Activated CD8-positive, alpha-beta T cell treated with anti-CD3 and anti-CD28 coated beads, Interleukin-2, amount 10 ng/mL, durations not matched to agents 7 days and 5 days (primary cell): Measurements from ENCODE around the gene HYCC1. TPM values are rescaled to one million over a fixed set of nuclear protein-coding genes. Genes with fewer than 3 reads are reported as not detected.
"Not testable (repeated sequence)": the region's sequence is repeated elsewhere in the genome, so short reads cannot be mapped to it uniquely, and the experiment has no call there.

Experiments used
- ATAC-seq: fragments of 150-1000 bp; cut with Tn5 transposase; one replicate; pipeline ENCODE4 v1.10.0; 2021; ENCODE audit warnings: moderate library complexity
- CTCF ChIA-PET: fragments of 350-600 bp; sonication (Branson Sonifier 250); formaldehyde crosslinking; loops from one replicate; lab custom pipeline; 2021; ENCODE audit warnings: antibody characterized with exemption; lab: Charles Lee
- POLR2A ChIA-PET: fragments of 350-600 bp; sonication (Branson Sonifier 250); formaldehyde crosslinking; loops from one replicate; lab custom pipeline; 2021; ENCODE audit warnings: antibody characterized with exemption; lab: Charles Lee
- DNase-seq: peaks from one replicate; pipeline ENCODE4 v3.0.0-alpha.2; 2020
- H3K27ac Mint-ChIP-seq: one replicate; pipeline ENCODE4 v1.8.0; 2021; ENCODE audit warnings: mild to moderate bottlenecking, mixed read lengths
- H3K27me3 Mint-ChIP-seq: one replicate; pipeline ENCODE4 v1.8.0; 2021; ENCODE audit warnings: low read depth, mixed read lengths
- H3K36me3 Mint-ChIP-seq: one replicate; pipeline ENCODE4 v1.8.0; 2021; ENCODE audit warnings: low read depth, mixed read lengths
- H3K4me1 Mint-ChIP-seq: one replicate; pipeline ENCODE4 v1.8.0; 2021; ENCODE audit warnings: low read depth, mixed read lengths
- H3K4me3 Mint-ChIP-seq: one replicate; pipeline ENCODE4 v1.8.0; 2021; ENCODE audit warnings: mild to moderate bottlenecking, mixed read lengths
- H3K9me3 Mint-ChIP-seq: one replicate; pipeline ENCODE4 v1.8.0; 2022; ENCODE audit warnings: mixed read lengths; ENCODE audit not compliant: insufficient read depth
- total RNA-seq, 2 experiments: library from RNA; stranded (reverse); gene quantifications; one replicate each; pipeline ENCODE4 v1.2.3, GENCODE V29; 2021

The HYCC1 gene
- 10 to 100 TPM; 74.2 to 79.6 TPM for total RNA-seq

DNA sequence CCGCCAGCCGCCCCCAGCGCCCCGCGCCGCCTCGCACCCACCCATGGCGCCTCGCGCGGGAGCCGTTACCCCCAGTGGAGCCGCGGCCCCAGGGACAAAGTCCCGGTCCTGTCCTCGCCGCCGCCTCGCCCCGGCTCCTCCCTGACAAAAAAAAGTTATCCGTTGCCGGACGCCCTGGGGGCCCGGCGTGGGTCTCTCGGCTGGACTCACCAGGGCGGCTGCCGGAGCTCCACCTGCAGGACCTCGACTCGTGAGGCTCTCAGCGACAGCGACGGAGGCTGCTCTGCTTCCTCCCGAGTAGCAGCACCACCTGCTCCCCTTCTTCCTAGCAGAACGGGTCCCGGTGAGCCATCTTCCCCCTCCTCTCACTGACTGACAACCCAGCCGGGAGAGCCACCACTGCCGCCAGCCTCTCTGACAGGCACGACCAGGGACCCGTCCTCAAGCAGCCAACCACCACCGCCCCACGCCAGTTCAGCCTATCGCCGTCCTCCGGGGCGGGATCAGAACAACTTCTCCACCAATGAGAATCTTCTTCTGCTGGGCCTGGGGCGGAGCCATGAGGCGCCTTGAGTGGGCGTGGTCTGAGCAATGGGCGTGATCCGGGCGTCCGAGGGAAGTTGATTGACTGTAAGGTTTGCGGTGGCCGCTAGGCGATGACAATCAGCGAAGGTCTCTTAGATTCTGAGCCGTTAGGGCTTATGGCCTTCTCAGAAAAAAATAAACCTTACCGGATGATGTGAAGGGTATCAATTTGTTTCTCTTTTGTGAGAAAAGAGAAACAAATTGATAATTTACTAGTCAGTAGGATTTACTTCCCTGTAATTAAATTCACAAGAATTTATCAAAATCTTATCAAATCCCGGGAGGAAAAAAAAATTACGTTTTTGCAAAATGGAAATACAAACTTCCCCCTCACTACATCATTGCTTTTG, at the start of gene HYCC1:
HYCC1 (minus strand) TSS at position 416 of the 935 bp plus-strand sequence. CDS start 23,019 bp downstream, outside the sequence.
- POLR2A ChIA-PET: interaction anchor here (0.7 to 1.0 kb wide), 3 partner anchors 9 to 74 kb away, joined by 3 to 4 read pairs (median 3); no protein-coding TSS in a partner anchor
- H3K4me1 Mint-ChIP-seq: peaks cover 37% of the 10 kb centered on the region
- peak within 1 kb of the TSS; percentile 95 for H3K27ac Mint-ChIP-seq
- DNase-seq: peak; percentile 99
- peak within 1 kb of the TSS; percentile 96 for H3K4me3 Mint-ChIP-seq
- CTCF ChIA-PET: interaction anchor here (1.6 kb wide), 1 partner anchor 190 kb away, joined by 3 read pairs; no protein-coding TSS in a partner anchor
- peak; percentile 99 for ATAC-seq
- H3K9me3 Mint-ChIP-seq: peaks cover 8% of the 10 kb centered on the region
- H3K36me3 Mint-ChIP-seq: peaks cover 25% of the 10 kb centered on the region
- no peaks in the 10 kb centered on the region for H3K27me3 Mint-ChIP-seq

GRCh38 chr7:23062452-23062851, 48.5 kb upstream of the HYCC1 start:
- CTCF ChIA-PET: no interaction called here
- Mint-ChIP-seq H3K9me3 (no peaks in the 10 kb centered on the region), H3K27ac (no peak overlapping the region), H3K36me3 (no peaks in the 10 kb centered on the region), H3K4me1 (no peaks in the 10 kb centered on the region), H3K4me3 (no peak overlapping the region), H3K27me3 (peaks cover 2% of the 10 kb centered on the region)
- POLR2A ChIA-PET: no interaction called here
- DNase-seq (no peak), ATAC-seq (no peak)

DNA sequence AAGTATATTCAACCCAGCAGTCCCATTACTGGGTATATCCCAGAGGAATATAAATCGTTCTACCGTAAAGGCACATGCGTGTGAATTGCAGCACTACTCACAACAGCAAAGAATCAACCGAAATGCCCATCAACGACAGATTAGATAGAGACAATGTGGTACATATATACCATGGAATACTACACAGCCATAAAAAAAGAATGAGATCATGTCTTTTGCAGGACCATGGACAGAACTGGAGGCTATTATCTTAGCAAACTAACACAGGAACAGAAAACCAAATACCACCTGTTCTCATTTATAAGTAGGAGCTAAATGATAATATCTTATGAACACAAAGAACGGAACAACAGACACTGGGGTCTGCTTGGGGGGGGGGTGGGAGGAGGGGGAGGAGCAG, 47.4 kb upstream of the HYCC1 start:
- peaks cover 7% of the 10 kb centered on the region for H3K27me3 Mint-ChIP-seq
- no peak overlapping the region for H3K27ac Mint-ChIP-seq
- DNase-seq (no peak), ATAC-seq (no peak)
- CTCF ChIA-PET: interaction anchor here (1.5 to 1.6 kb wide), 2 partner anchors 18 to 44 kb away, joined by 4 read pairs; partner anchors contain the start of gene KLHL7
- no peaks in the 10 kb centered on the region for H3K4me1 Mint-ChIP-seq
- no peak overlapping the region for H3K4me3 Mint-ChIP-seq
- H3K9me3 Mint-ChIP-seq: no peaks in the 10 kb centered on the region
- POLR2A ChIA-PET: no interaction called here
- no peaks in the 10 kb centered on the region for H3K36me3 Mint-ChIP-seq

GRCh38 chr7:23058408-23059096, 44.6 kb upstream of the HYCC1 start:
- ATAC-seq: no peak
- H3K9me3 Mint-ChIP-seq: no peaks in the 10 kb centered on the region
- no peak for DNase-seq
- ChIA-PET CTCF (interaction anchor here (0.6 to 1.3 kb wide), 4 partner anchors 28 to 330 kb away, joined by 3 to 6 read pairs (median 3); no protein-coding TSS in a partner anchor), POLR2A (interaction anchor here (0.7 kb wide), 1 partner anchor 159 kb away, joined by 3 read pairs; no protein-coding TSS in a partner anchor)
- no peak overlapping the region for H3K27ac Mint-ChIP-seq
- no peaks in the 10 kb centered on the region for H3K4me1 Mint-ChIP-seq
- no peaks in the 10 kb centered on the region for H3K36me3 Mint-ChIP-seq
- H3K4me3 Mint-ChIP-seq: no peak overlapping the region
- H3K27me3 Mint-ChIP-seq: peaks cover 7% of the 10 kb centered on the region

DNA sequence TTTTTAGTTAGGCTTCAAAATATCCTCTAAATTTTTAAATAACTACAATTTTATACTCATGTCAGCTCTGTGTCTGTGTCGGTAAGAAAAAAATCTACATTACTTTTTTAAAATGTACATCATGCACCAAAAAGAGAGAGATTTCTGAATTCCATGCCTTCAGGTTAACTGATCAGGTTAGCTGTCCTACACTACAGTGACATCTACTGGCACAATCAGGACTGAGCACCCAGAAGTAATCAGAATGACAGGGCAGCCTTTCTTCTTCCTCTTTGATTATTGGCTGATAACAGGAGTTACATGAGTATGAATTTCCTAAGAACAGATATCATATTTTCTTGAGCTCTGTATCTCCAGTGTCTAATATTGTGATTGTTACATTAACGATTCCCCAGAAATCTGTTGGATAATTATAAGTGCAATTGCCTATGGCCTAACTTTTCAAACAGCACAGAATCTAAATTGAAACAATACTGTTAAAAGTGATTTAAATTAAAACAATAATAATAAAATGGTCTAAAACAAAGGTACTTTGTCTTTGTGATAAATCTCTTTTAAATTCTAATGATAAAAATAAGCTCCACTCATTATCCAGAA, 41.8 kb upstream of the HYCC1 start:
- Mint-ChIP-seq H3K4me3 (no peak overlapping the region), H3K27ac (no peak overlapping the region), H3K36me3 (no peaks in the 10 kb centered on the region), H3K27me3 (peaks cover 7% of the 10 kb centered on the region), H3K4me1 (peaks cover 6% of the 10 kb centered on the region), H3K9me3 (no peaks in the 10 kb centered on the region)
- ChIA-PET POLR2A (interaction anchor here (0.7 to 1.1 kb wide), 2 partner anchors 50 to 232 kb away, joined by 3 read pairs; no protein-coding TSS in a partner anchor), CTCF (interaction anchor here (0.6 to 5.1 kb wide), 56 partner anchors 12 to 501 kb away, joined by 3 to 41 read pairs (median 5); partner anchors contain the start of genes IL6 and TOMM7)
- DNase-seq (peak; percentile 75), ATAC-seq (peak; percentile 94)

- H3K36me3 Mint-ChIP-seq, H3K27me3 Mint-ChIP-seq, POLR2A ChIA-PET, H3K9me3 Mint-ChIP-seq, ATAC-seq, H3K4me3 Mint-ChIP-seq, H3K27ac Mint-ChIP-seq: not testable (repeated sequence)
- peak; percentile 28 for DNase-seq
- CTCF ChIA-PET: interaction anchor here (0.8 kb wide), 1 partner anchor 165 kb away, joined by 3 read pairs; no protein-coding TSS in a partner anchor
- H3K4me1 Mint-ChIP-seq: peaks cover 10% of the 10 kb centered on the region
Observed at GRCh38 chr7:23051124-23051485, 37.2 kb upstream of the HYCC1 start.

- ATAC-seq, DNase-seq, H3K27ac Mint-ChIP-seq, H3K36me3 Mint-ChIP-seq, H3K4me3 Mint-ChIP-seq, H3K9me3 Mint-ChIP-seq, CTCF ChIA-PET, POLR2A ChIA-PET, H3K27me3 Mint-ChIP-seq: not testable (repeated sequence)
- H3K4me1 Mint-ChIP-seq: peaks cover 17% of the 10 kb centered on the region
Observed at GRCh38 chr7:23046336-23046735, 32.4 kb upstream of the HYCC1 start.

DNA sequence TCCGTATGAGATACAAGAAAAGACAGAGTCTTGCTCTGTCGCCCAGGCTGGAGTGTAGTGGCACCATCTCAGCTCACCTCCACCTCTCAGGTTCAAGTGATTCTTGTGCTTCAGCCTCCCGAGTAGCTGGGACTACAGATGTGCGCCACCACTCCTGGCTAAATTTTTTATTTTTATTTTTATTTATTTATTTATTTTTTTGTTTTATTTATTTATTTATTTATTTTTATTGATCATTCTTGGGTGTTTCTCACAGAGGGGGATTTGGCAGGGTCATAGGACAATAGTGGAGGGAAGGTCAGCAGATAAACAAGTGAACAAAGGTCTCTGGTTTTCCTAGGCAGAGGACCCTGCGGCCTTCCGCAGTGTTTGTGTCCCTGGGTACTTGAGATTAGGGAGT, 31.2 kb upstream of the HYCC1 start:
- H3K4me1 Mint-ChIP-seq, ATAC-seq, H3K27ac Mint-ChIP-seq, POLR2A ChIA-PET, H3K9me3 Mint-ChIP-seq, H3K4me3 Mint-ChIP-seq, H3K36me3 Mint-ChIP-seq, H3K27me3 Mint-ChIP-seq, DNase-seq: not testable (repeated sequence)
- CTCF ChIA-PET: interaction anchor here (1.6 to 2.3 kb wide), 2 partner anchors 10 to 485 kb away, joined by 3 to 29 read pairs; no protein-coding TSS in a partner anchor

DNA sequence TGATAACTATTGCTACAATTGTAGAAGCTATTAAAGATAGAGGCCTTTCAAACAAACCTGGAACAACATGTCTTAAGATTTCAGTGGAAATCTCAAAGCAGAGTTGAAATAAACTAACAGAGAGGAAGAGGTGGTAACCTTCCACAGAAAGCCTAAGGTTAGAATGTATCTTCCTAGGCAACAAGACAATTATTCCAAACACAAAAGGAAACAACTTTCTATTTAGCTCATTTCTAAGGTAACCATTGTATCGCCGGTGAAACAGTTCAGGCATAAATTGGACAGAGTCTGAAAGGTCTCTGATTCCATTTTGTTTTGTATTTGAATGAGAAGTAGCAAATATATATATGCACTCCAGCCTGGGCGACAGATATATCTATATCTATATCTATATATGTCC, 30.7 kb upstream of the HYCC1 start:
- Mint-ChIP-seq H3K4me3 (no peak overlapping the region), H3K36me3 (no peaks in the 10 kb centered on the region), H3K27me3 (peaks cover 2% of the 10 kb centered on the region), H3K9me3 (no peaks in the 10 kb centered on the region), H3K4me1 (peaks cover 7% of the 10 kb centered on the region), H3K27ac (no peak overlapping the region)
- CTCF ChIA-PET: interaction anchor here (1.2 to 2.3 kb wide), 4 partner anchors 11 to 484 kb away, joined by 3 to 29 read pairs (median 4); no protein-coding TSS in a partner anchor
- POLR2A ChIA-PET: no interaction called here
- DNase-seq (no peak), ATAC-seq (no peak)

DNA sequence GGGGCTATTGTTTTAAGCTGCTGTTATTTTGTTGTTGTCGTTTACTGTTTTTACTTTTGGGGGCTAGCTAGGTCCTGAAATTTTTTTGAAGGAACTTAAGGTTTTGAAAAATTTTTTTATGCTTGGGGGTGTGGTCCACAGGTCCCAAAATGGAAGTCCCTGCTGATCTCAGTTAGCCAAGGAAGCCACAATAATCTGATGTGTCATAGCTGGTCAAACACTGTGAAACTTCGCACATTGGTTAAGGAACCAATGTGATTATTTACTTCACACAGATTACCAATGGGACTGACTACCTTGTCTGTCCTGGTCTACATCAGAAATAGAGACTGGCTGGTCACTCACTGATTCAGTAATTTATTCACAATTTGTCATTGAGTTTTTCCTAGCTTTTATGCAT, 29.5 kb upstream of the HYCC1 start:
- ChIA-PET POLR2A (no interaction called here), CTCF (interaction anchor here (1.2 to 2.3 kb wide), 4 partner anchors 12 to 483 kb away, joined by 3 to 29 read pairs (median 4); no protein-coding TSS in a partner anchor)
- no peaks in the 10 kb centered on the region for H3K9me3 Mint-ChIP-seq
- H3K27me3 Mint-ChIP-seq: peaks cover under 1% of the 10 kb centered on the region
- no peak overlapping the region for H3K4me3 Mint-ChIP-seq
- DNase-seq: no peak
- no peak for ATAC-seq
- no peak overlapping the region for H3K27ac Mint-ChIP-seq
- peaks cover 7% of the 10 kb centered on the region for H3K4me1 Mint-ChIP-seq
- no peaks in the 10 kb centered on the region for H3K36me3 Mint-ChIP-seq

GRCh38 chr7:23039674-23040073, 25.7 kb upstream of the HYCC1 start:
- DNase-seq, H3K4me1 Mint-ChIP-seq, POLR2A ChIA-PET, H3K4me3 Mint-ChIP-seq, ATAC-seq, H3K27ac Mint-ChIP-seq, H3K36me3 Mint-ChIP-seq, CTCF ChIA-PET, H3K27me3 Mint-ChIP-seq, H3K9me3 Mint-ChIP-seq: not testable (repeated sequence)
